A549 (cell line): ENCODE measurements around the gene LRRC4C. TPM values are rescaled to one million over a fixed set of nuclear protein-coding genes. Genes with fewer than 3 reads are reported as not detected.

ENCODE experiments used
- ATAC-seq, 2 experiments: fragments of 200-7000 bp in 1 of 2; fragments of >200 bp in 1 of 2; cut with Nextera tagmentation in 1 of 2; cut with Tn5 transposase in 1 of 2; 3 replicates each; pipeline versions ENCODE4 v1.8.0 to v1.9.1; 2018 to 2020; ENCODE audit warnings: mild to moderate bottlenecking in 1 of 2, moderate library complexity in 1 of 2
- CTCF ChIA-PET: fragments of 300-600 bp; sonication (Branson Sonifier 250); formaldehyde crosslinking; extraction: SDS; loops from one replicate; lab custom pipeline; 2021; ENCODE audit warnings: antibody characterized with exemption, inconsistent platforms; lab: Yijun Ruan, JAX
- POLR2A ChIA-PET: fragments of 350-600 bp; formaldehyde crosslinking; extraction: SDS; loops from one replicate; lab custom pipeline; 2021; ENCODE audit warnings: antibody characterized with exemption, inconsistent platforms; lab: Yijun Ruan, JAX
- DNase-seq, 2 experiments: peaks; one replicate each; pipeline versions ENCODE4 v3.0.0 to v3.0.0-alpha.2; 2011 to 2016; ENCODE audit warnings: low read depth in 1 of 2, low spot score in 1 of 2
- FAIRE-seq: peaks from 2 replicates; lab custom pipeline; 2011; peaks lifted over from hg19 to GRCh38; lab: Jason Lieb, UNC
- H3K27ac ChIP-seq, 2 experiments: fragments of >200 bp; sonication (Bioruptor Twin); formaldehyde crosslinking; 3 replicates each; pipeline ENCODE4 v1.5.1; 2016 to 2017
- H3K4me1 ChIP-seq: fragments of >200 bp; sonication (Bioruptor Twin); formaldehyde crosslinking; 3 replicates; pipeline ENCODE4 v1.6.1; 2016
- H3K4me2 ChIP-seq: fragments of >200 bp; sonication (Bioruptor Twin); formaldehyde crosslinking; 3 replicates; pipeline ENCODE4 v1.6.1; 2016
- H3K4me3 ChIP-seq: fragments of >200 bp; sonication (Bioruptor Twin); formaldehyde crosslinking; 3 replicates; pipeline ENCODE4 v1.5.1; 2016
- H3K9me3 ChIP-seq: fragments of >200 bp; sonication (Bioruptor Twin); formaldehyde crosslinking; 3 replicates; pipeline ENCODE4 v1.6.1; 2016
- ATOH8 ChIP-seq: fragments of 250-450 bp; sonication (Bioruptor Pico); IDR thresholded peaks from 2 replicates; pipeline ENCODE4 v1.5.0; 2020; ENCODE audit warnings: low read depth, mild to moderate bottlenecking, moderate library complexity
- BCL3 ChIP-seq: fragments of >200 bp; sonication (Bioruptor Twin); formaldehyde crosslinking; IDR thresholded peaks from 3 replicates; pipeline ENCODE4 v1.6.1; 2016
- CBX8 ChIP-seq: fragments of 200-600 bp; sonication (generic); IDR thresholded peaks from 2 replicates; pipeline ENCODE4 v1.6.1; 2016
- CHD2 ChIP-seq: fragments of 150-350 bp; IDR thresholded peaks from 2 replicates; pipeline ENCODE4 v1.6.1; 2014; ENCODE audit warnings: low read length; ENCODE audit not compliant: partially characterized antibody
- EHF ChIP-seq: fragments of 250-450 bp; sonication (Bioruptor Pico); IDR thresholded peaks from 2 replicates; pipeline ENCODE4 v1.5.0; 2020; ENCODE audit warnings: mild to moderate bottlenecking
- ESRRA ChIP-seq: fragments of 150-350 bp; IDR thresholded peaks from 2 replicates; pipeline ENCODE4 v1.6.1; 2014; ENCODE audit warnings: mild to moderate bottlenecking, low read length, borderline replicate concordance
- FOSL2 ChIP-seq, 2 experiments: fragments of 450-650 bp in 1 of 2; fragments of >200 bp in 1 of 2; sonication (Bioruptor Twin) in 1 of 2; formaldehyde crosslinking; IDR thresholded peaks; 2 replicates each; pipeline versions ENCODE4 v1.5.0 to v1.6.1; 2016 to 2020; ENCODE audit warnings: mild to moderate bottlenecking in 1 of 2, moderate library complexity in 1 of 2
- HDAC2 ChIP-seq: fragments of 200-600 bp; sonication (generic); IDR thresholded peaks from 2 replicates; pipeline ENCODE4 v1.6.1; 2016
- JUN ChIP-seq, 2 experiments: fragments of >200 bp; sonication (Bioruptor Twin); formaldehyde crosslinking; IDR thresholded peaks; 2 replicates in 1 of 2; 3 replicates in 1 of 2; pipeline ENCODE4 v1.6.1; 2016 to 2017
- JUNB ChIP-seq: fragments of >200 bp; sonication (Bioruptor Twin); formaldehyde crosslinking; IDR thresholded peaks from 2 replicates; pipeline ENCODE4 v1.6.1; 2016
- MAFK ChIP-seq: fragments of 450-650 bp; IDR thresholded peaks from 2 replicates; pipeline ENCODE4 v1.6.1; 2014; ENCODE audit not compliant: partially characterized antibody
- MYC ChIP-seq: IDR thresholded peaks from 2 replicates; pipeline ENCODE4 v1.6.1; 2012; ENCODE audit warnings: mild to moderate bottlenecking, inconsistent platforms, low read length, improper control_type of control experiment, borderline replicate concordance
- NPAS2 ChIP-seq: fragments of 250-450 bp; sonication (Bioruptor Pico); IDR thresholded peaks from 2 replicates; pipeline ENCODE4 v1.8.0; 2022; ENCODE audit warnings: mild to moderate bottlenecking, moderate library complexity, borderline replicate concordance
- PHF8 ChIP-seq: fragments of 200-600 bp; sonication (generic); IDR thresholded peaks from 2 replicates; pipeline ENCODE4 v1.6.1; 2016; ENCODE audit warnings: low read depth, mild to moderate bottlenecking, antibody characterized with exemption, moderate library complexity, borderline replicate concordance
- POLR2A ChIP-seq: IDR thresholded peaks from 2 replicates; pipeline ENCODE4 v1.6.1; 2012; ENCODE audit warnings: mild to moderate bottlenecking, low read length
- RCOR1 ChIP-seq: fragments of 150-350 bp; IDR thresholded peaks from 2 replicates; pipeline ENCODE4 v1.6.1; 2014; ENCODE audit warnings: antibody characterized with exemption, low read length, low read depth
- SMC3 ChIP-seq: fragments of >200 bp; sonication (Bioruptor Twin); formaldehyde crosslinking; IDR thresholded peaks from 3 replicates; pipeline ENCODE4 v1.6.1; 2018; ENCODE audit warnings: inconsistent platforms
- SREBF2 ChIP-seq: fragments of 450-650 bp; IDR thresholded peaks from 2 replicates; pipeline ENCODE4 v1.6.1; 2014; ENCODE audit warnings: mild to moderate bottlenecking, moderate library complexity
- TP53 ChIP-seq: fragments of 250-450 bp; sonication (Bioruptor Pico); IDR thresholded peaks from 2 replicates; pipeline ENCODE4 v1.5.0; 2021; ENCODE audit warnings: mild to moderate bottlenecking, moderate library complexity
- ZC3H11A ChIP-seq: fragments of 450-650 bp; IDR thresholded peaks from 2 replicates; pipeline ENCODE4 v1.6.1; 2014; ENCODE audit warnings: antibody characterized with exemption, mild to moderate bottlenecking
- ZNF302 ChIP-seq: fragments of 250-450 bp; sonication (Bioruptor Pico); IDR thresholded peaks from 2 replicates; pipeline ENCODE4 v1.9.0; 2021; ENCODE audit warnings: inconsistent platforms, mild to moderate bottlenecking, moderate library complexity
- ZSCAN20 ChIP-seq: fragments of 250-450 bp; sonication (Bioruptor Pico); IDR thresholded peaks from 2 replicates; pipeline ENCODE4 v1.8.0; 2022; ENCODE audit warnings: mild to moderate bottlenecking, moderate library complexity
- WGBS: methylation state at CpG from one replicate; pipeline ENCODE4 v1.1.6; 2017; ENCODE audit errors: missing lambda C conversion rate; 5-methylcytosine and 5-hydroxymethylcytosine counted together
- polyA plus RNA-seq, 4 experiments: library from polyadenylated mRNA; depleted of rRNA in 3 of 4; stranded (reverse); fragments of >200 nt; fragmentation: RNase III in 1 of 4; extraction: RNeasy Plus Mini Kit Qiagen cat#74134 plus additional on column Dnase treatment in 1 of 4; gene quantifications; 2 replicates in 3 of 4; 3 replicates in 1 of 4; pipeline ENCODE4 v1.2.3, GENCODE V29; 2011 to 2017
- TF ChIP-seq, protein P1 (sequence below): fragments of 250-450 bp; sonication (Bioruptor Pico); IDR thresholded peaks from 2 replicates; pipeline ENCODE4 v1.5.0; 2021; ENCODE audit warnings: mild to moderate bottlenecking, moderate library complexity, borderline replicate concordance
- TF ChIP-seq, protein P2 (sequence below): fragments of 150-350 bp; IDR thresholded peaks from 2 replicates; pipeline ENCODE4 v1.6.1; 2014; ENCODE audit warnings: low read depth, mild to moderate bottlenecking, low read length
- TF ChIP-seq, protein P3 (sequence below): fragments of >200 bp; sonication (Bioruptor Twin); formaldehyde crosslinking; IDR thresholded peaks from 2 replicates; pipeline ENCODE4 v1.6.1; 2016

LRRC4C gene
- polyA plus RNA-seq, 2 of the 4 experiments (the other 2 are of a cell fraction) = not detected

DNA sequence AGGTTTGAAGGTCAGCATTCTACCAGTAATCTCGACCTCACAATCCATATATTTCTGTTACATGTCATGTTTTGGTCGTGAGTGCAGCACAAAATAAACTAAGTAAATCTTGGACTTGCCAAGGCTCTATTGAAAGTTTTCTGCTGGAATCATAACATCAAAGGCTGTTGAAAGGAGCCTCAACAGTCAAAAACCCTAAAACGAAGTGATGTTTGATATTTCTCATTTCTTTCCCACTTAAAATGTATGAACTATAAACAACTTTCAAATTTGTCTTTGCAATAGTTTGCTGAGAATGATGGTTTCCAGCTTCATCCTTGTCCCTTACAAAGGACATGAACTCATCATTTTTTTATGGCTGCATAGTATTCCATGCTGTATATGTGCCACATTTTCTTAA lies 1118.5 kb downstream of the LRRC4C start:
- ChIA-PET CTCF (no interaction called here), POLR2A (no interaction called here)
- no peak overlapping the region for H3K27ac ChIP-seq
- H3K4me1 ChIP-seq = 0 out of 3 replicates have a peak, but pooled peaks cover 4% of the 10 kb centered on the region
- H3K4me2 ChIP-seq = no peak overlapping the region
- FAIRE-seq = no peak
- DNase-seq = no peak
- TF ChIP-seq ATOH8 (CRISPR knock-in tag) = no peak
- TF ChIP-seq CBX8 = no peak
- no peak for TF ChIP-seq HDAC2
- TF ChIP-seq ESRRA = no peak
- TF ChIP-seq EHF (CRISPR knock-in tag) = no peak
- TF ChIP-seq BCL3 = no peak
- H3K9me3 ChIP-seq = peaks cover 8% of the 10 kb centered on the region; the same call in 1 of the 3 replicates
- ATAC-seq = no peak
- no peak overlapping the region for H3K4me3 ChIP-seq
- 14% methylated on average over 3 of the region's 3 CpGs for WGBS

DNA sequence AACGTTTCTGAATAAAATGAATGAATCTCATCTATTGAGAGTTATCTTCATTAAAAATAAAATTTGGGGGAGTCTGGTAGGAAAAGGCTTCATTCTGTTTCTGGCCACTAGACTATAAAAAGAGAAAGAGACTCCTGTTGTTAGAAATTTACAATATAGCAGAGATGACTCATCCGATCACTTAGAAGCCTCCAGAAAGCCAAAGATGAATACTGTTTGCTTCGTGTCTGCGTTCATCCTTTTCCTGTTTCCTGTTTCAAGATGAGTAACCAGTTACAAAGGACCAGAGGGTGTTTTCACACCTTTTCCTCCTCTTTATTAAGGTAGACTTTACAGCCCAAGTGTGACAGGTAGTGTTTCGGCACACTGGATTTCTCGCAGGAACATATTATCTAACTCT lies 1120.7 kb downstream of the LRRC4C start:
- no peak overlapping the region for H3K27ac ChIP-seq
- FAIRE-seq = no peak
- WGBS = 58% methylated on average over 6 of the region's 6 CpGs
- DNase-seq = peak in 1 of 2 experiments; percentile 8
- no peak for TF ChIP-seq BCL3
- no peak for TF ChIP-seq PHF8
- no peak for TF ChIP-seq ESRRA
- no peak for TF ChIP-seq FOSL2 (IDR thresholded peaks at IDR 0.05)
- TF ChIP-seq FOSL2 (CRISPR knock-in tag; IDR thresholded peaks at IDR 0.05) = peak; percentile 53; the same call in 1 of the 2 replicates
- TF ChIP-seq JUN (IDR thresholded peaks at IDR 0.05) = no peak
- TF ChIP-seq EHF (CRISPR knock-in tag) = no peak
- TF ChIP-seq NPAS2 (CRISPR knock-in tag) = no peak
- TF ChIP-seq ZNF302 (CRISPR knock-in tag) = no peak
- no peak for ATAC-seq
- no peak overlapping the region for H3K4me3 ChIP-seq
- no peak overlapping the region for H3K4me2 ChIP-seq
- peaks cover 2% of the 10 kb centered on the region; the same call in 1 of the 3 replicates for H3K9me3 ChIP-seq
- H3K4me1 ChIP-seq = 0 out of 3 replicates have a peak, but pooled peaks cover 4% of the 10 kb centered on the region
- POLR2A ChIA-PET = no interaction called here
- CTCF ChIA-PET = no interaction called here

- WGBS = 51% methylated on average over 3 of the region's 3 CpGs
- ChIA-PET POLR2A (no interaction called here), CTCF (no interaction called here)
- no peaks in the 10 kb centered on the region for H3K9me3 ChIP-seq
- ATAC-seq (no peak), DNase-seq (no peak), FAIRE-seq (no peak)
- 0 out of 3 replicates have a peak, but pooled peaks cover 4% of the 10 kb centered on the region for H3K4me1 ChIP-seq
- H3K27ac ChIP-seq = no peak overlapping the region
- no peak for TF ChIP-seq NPAS2 (CRISPR knock-in tag)
- no peak for TF ChIP-seq SREBF2
- no peak for TF ChIP-seq RCOR1
- TF ChIP-seq ZSCAN20 (CRISPR knock-in tag) = no peak
- TF ChIP-seq CBX8 = no peak
- TF ChIP-seq, protein P1, sequence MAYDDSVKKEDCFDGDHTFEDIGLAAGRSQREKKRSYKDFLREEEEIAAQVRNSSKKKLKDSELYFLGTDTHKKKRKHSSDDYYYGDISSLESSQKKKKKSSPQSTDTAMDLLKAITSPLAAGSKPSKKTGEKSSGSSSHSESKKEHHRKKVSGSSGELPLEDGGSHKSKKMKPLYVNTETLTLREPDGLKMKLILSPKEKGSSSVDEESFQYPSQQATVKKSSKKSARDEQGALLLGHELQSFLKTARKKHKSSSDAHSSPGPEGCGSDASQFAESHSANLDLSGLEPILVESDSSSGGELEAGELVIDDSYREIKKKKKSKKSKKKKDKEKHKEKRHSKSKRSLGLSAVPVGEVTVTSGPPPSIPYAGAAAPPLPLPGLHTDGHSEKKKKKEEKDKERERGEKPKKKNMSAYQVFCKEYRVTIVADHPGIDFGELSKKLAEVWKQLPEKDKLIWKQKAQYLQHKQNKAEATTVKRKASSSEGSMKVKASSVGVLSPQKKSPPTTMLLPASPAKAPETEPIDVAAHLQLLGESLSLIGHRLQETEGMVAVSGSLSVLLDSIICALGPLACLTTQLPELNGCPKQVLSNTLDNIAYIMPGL (CRISPR knock-in tag) = no peak
- TF ChIP-seq TP53 = no peak
- no peak for TF ChIP-seq BCL3
- TF ChIP-seq ZC3H11A = no peak
- TF ChIP-seq, protein P2, sequence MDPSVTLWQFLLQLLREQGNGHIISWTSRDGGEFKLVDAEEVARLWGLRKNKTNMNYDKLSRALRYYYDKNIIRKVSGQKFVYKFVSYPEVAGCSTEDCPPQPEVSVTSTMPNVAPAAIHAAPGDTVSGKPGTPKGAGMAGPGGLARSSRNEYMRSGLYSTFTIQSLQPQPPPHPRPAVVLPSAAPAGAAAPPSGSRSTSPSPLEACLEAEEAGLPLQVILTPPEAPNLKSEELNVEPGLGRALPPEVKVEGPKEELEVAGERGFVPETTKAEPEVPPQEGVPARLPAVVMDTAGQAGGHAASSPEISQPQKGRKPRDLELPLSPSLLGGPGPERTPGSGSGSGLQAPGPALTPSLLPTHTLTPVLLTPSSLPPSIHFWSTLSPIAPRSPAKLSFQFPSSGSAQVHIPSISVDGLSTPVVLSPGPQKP = no peak
- TF ChIP-seq CHD2 = no peak
- no peak for TF ChIP-seq MYC
- TF ChIP-seq JUNB = no peak
- no peak for TF ChIP-seq SMC3
- TF ChIP-seq ZNF302 (CRISPR knock-in tag) = no peak
- no peak for TF ChIP-seq EHF (CRISPR knock-in tag)
- TF ChIP-seq, protein P3, sequence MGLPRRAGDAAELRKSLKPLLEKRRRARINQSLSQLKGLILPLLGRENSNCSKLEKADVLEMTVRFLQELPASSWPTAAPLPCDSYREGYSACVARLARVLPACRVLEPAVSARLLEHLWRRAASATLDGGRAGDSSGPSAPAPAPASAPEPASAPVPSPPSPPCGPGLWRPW = no peak
- no peak for TF ChIP-seq POLR2A
- no peak for TF ChIP-seq MAFK
- no peak overlapping the region for H3K4me3 ChIP-seq
- no peak overlapping the region for H3K4me2 ChIP-seq
These were observed 1121.4 kb downstream of the LRRC4C start for GRCh38 chr11:40338062-40338461.
